C4-2B (cell line): ENCODE results near the gene RAP1A.

Experiments used
- CTCF ChIP-seq: fragments of 450-650 bp; conservative IDR thresholded peaks from 2 replicates; pipeline ENCODE4 v1.5.1; 2017; ENCODE audit warnings: mild to moderate bottlenecking
- ZFX ChIP-seq: fragments of 450-650 bp; IDR thresholded peaks from 2 replicates; pipeline ENCODE4 v1.6.1; 2017

- peak; percentile 83 for TF ChIP-seq CTCF
- no peak for TF ChIP-seq ZFX
These were observed 127.7 kb downstream of the RAP1A start for GRCh38 chr1:111747282-111747734.
